Fibroblast of lung (primary cell): ENCODE results near the gene COA1. TPM values are rescaled to one million over a fixed set of nuclear protein-coding genes. Genes with fewer than 3 reads are reported as not detected.
A peak's percentile ranks its signal among the peaks of the same experiment; 100 is the strongest.

ENCODE experiments used
- DNase-seq, 2 donors: peaks; one replicate each; pipeline versions ENCODE4 v3.0.0 to v3.0.0-alpha.2; 2010; ENCODE audit warnings: low read depth in 2 of 2
- H2AFZ ChIP-seq: 2 replicates; pipeline ENCODE4 v1.5.1; 2012; ENCODE audit warnings: low read length, control low read depth, inconsistent platforms
- H3K27ac ChIP-seq: 2 replicates; pipeline ENCODE4 v1.5.1; 2011; ENCODE audit warnings: low read length, control low read depth; ENCODE audit not compliant: insufficient read depth
- H3K27me3 ChIP-seq: 2 replicates; pipeline ENCODE4 v1.5.1; 2011; ENCODE audit warnings: mild to moderate bottlenecking, low read length; ENCODE audit not compliant: control insufficient read depth, insufficient read depth
- H3K36me3 ChIP-seq: 2 replicates; pipeline ENCODE4 v1.5.1; 2011; ENCODE audit warnings: low read length; ENCODE audit not compliant: control insufficient read depth, insufficient read depth
- H3K4me1 ChIP-seq: 2 replicates; pipeline ENCODE4 v1.5.1; 2011; ENCODE audit warnings: low read length; ENCODE audit not compliant: control insufficient read depth, insufficient read depth; ENCODE audit errors: extremely low read depth
- H3K4me2 ChIP-seq: 2 replicates; pipeline ENCODE4 v1.5.1; 2011; ENCODE audit warnings: low read length, control low read depth; ENCODE audit not compliant: insufficient read depth; ENCODE audit errors: extremely low read depth
- H3K4me3 ChIP-seq, 4 experiments: fragments of 200-600 bp in 1 of 4; sonication (generic) in 1 of 4; replicated peaks in 1 of 4; 2 replicates each; pipeline ENCODE4 v1.5.1; 2011 to 2016; ENCODE audit warnings: low read length in 4 of 4, low read depth in 3 of 4, mild to moderate bottlenecking in 3 of 4, control low read depth in 2 of 4, inconsistent platforms in 1 of 4, mixed read lengths in 1 of 4; ENCODE audit not compliant: insufficient read depth in 1 of 4; ENCODE audit errors: control extremely low read depth in 1 of 4
- H3K79me2 ChIP-seq: 2 replicates; pipeline ENCODE4 v1.5.1; 2012; ENCODE audit warnings: mild to moderate bottlenecking, low read length, inconsistent platforms; ENCODE audit not compliant: control insufficient read depth, insufficient read depth
- H3K9ac ChIP-seq: 2 replicates; pipeline ENCODE4 v1.5.1; 2011; ENCODE audit warnings: mild to moderate bottlenecking, low read length, control low read depth; ENCODE audit not compliant: insufficient read depth
- H3K9me3 ChIP-seq: 2 replicates; pipeline ENCODE4 v1.5.1; 2012; ENCODE audit warnings: low read depth, low read length; ENCODE audit not compliant: control insufficient read depth, insufficient read depth
- H4K20me1 ChIP-seq: 2 replicates; pipeline ENCODE4 v1.5.1; 2011; ENCODE audit warnings: low read length; ENCODE audit not compliant: control insufficient read depth, insufficient read depth; ENCODE audit errors: extremely low read depth
- EZH2 ChIP-seq: IDR thresholded peaks from 2 replicates; pipeline ENCODE4 v1.5.1; 2012; ENCODE audit warnings: low read length, control low read depth, mild to moderate bottlenecking; ENCODE audit errors: missing control alignments
- polyA plus RNA-seq, 2 donors: library from polyadenylated mRNA; depleted of rRNA in 1 of 2; stranded (reverse) in 1 of 2; unstranded in 1 of 2; fragments of >200 nt; gene quantifications; 2 replicates each; pipeline ENCODE4 v1.2.1, GENCODE V29; 2011 to 2012; ENCODE audit warnings: missing spikeins in 1 of 2
- total RNA-seq: library from RNA; depleted of rRNA; stranded (reverse); fragments of >200 nt; gene quantifications from 2 replicates; pipeline ENCODE4 v1.2.1, GENCODE V29; 2014
- TF ChIP-seq, protein P1 (sequence below), 2 donors: IDR thresholded peaks in 1 of 2; conservative IDR thresholded peaks in 1 of 2; 1 replicate in 1 of 2; 2 replicates in 1 of 2; pipeline ENCODE4 v1.5.1; 2011 to 2012; ENCODE audit warnings: low read length in 2 of 2, control low read depth in 1 of 2, inconsistent platforms in 1 of 2, low read depth in 1 of 2, mild to moderate bottlenecking in 1 of 2

The COA1 gene
- total and polyA plus RNA-seq, 2 donors (not counting 1 experiment from before 2014, with no cell fraction given): 28.8 to 39.6 TPM

DNA sequence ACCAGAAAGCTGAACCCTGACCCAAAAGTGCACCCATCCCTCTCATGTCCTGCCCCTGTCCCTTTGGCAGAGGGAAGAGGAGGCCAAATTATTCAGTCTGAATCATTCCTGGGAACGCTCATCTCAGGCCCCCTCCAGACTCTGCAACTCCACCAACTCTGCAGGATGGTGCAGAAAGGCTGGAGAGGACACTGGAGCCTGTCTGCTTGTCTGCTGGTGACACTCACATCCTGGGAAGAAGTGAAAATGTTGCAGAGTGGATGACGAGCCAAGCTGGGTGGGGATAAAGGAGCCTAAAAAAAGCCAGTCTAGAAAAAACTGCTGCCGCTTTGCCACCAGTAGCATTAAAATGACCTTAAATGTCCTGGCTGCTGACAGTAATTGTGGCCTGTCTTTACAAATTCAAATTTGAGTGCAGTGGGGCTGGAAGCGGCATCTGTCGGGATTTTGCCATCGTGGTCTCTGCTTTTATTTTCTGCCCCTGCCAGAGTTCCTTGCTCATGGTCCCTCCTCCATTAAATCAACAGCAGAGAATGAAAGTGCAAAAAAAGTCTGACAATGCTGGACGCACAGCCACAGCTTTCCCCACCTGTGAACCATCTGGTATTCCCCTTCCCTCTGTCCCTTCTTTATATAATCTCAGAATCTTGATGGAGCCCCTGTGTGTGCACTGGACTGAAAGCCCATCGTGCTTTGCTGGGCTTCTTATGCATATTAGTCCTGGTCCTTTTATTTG is 82.6 kb downstream of the COA1 start:
- TF ChIP-seq, protein P1, sequence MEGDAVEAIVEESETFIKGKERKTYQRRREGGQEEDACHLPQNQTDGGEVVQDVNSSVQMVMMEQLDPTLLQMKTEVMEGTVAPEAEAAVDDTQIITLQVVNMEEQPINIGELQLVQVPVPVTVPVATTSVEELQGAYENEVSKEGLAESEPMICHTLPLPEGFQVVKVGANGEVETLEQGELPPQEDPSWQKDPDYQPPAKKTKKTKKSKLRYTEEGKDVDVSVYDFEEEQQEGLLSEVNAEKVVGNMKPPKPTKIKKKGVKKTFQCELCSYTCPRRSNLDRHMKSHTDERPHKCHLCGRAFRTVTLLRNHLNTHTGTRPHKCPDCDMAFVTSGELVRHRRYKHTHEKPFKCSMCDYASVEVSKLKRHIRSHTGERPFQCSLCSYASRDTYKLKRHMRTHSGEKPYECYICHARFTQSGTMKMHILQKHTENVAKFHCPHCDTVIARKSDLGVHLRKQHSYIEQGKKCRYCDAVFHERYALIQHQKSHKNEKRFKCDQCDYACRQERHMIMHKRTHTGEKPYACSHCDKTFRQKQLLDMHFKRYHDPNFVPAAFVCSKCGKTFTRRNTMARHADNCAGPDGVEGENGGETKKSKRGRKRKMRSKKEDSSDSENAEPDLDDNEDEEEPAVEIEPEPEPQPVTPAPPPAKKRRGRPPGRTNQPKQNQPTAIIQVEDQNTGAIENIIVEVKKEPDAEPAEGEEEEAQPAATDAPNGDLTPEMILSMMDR (conservative IDR thresholded peaks at IDR 0.05 in 1 of 2, IDR thresholded peaks at IDR 0.05 in 1 of 2; ENCODE audit: low read depth in 1 of 2, low read length in 2 of 2): no peak
- Histone ChIP-seq H3K4me3 (peak overlapping the region in 3 of 4 experiments; percentile 23 to 32 (median 29)), H2AFZ (no peak overlapping the region), H3K79me2 (peaks cover 2% of the 10 kb centered on the region), H4K20me1 (no peaks in the 10 kb centered on the region), H3K36me3 (peaks cover 2% of the 10 kb centered on the region), H3K27ac (peak overlapping the region; percentile 99), H3K27me3 (no peaks in the 10 kb centered on the region), H3K4me2 (peak overlapping the region; percentile 89), H3K4me1 (peaks cover 57% of the 10 kb centered on the region), H3K9ac (peak overlapping the region; percentile 76), H3K9me3 (no peaks in the 10 kb centered on the region)
- peak; percentile 41 to 70 for DNase-seq

DNA sequence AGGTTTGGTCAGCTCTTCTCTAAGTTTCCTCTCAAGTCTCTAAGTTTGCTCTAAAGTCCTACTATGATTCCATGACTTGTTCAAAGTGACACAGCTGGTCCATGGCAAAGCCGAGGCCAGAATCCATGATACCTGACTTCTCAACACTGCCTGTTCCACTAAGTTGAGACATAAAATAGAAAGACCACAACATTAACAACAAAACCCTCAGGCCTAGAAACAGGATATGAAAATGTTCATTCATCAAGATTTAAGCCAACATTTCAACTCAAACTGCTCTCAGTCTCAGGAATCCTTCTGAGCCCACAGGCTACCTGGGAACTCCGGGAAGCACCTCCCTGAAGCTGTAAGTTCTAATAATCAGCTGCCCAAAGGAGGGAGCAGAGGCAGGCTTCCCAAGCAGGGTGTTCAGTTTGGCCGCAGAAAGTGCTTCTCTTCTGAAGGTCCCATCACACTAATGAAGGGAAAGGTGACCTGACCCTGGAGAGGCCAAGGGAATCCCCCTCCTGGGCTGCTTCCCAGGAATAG is 83.6 kb downstream of the COA1 start:
- Histone ChIP-seq H3K27ac (peak overlapping the region; percentile 99), H3K4me1 (peaks cover 48% of the 10 kb centered on the region), H3K9ac (no peak overlapping the region), H3K27me3 (no peaks in the 10 kb centered on the region), H3K36me3 (peaks cover 4% of the 10 kb centered on the region), H4K20me1 (no peaks in the 10 kb centered on the region), H3K9me3 (no peaks in the 10 kb centered on the region), H3K79me2 (peaks cover 6% of the 10 kb centered on the region), H3K4me2 (peak overlapping the region; percentile 16), H2AFZ (no peak overlapping the region), H3K4me3 (no peak overlapping the region)
- peak in 1 of 2 donors; percentile 47 for DNase-seq
- TF ChIP-seq, protein P1 (conservative IDR thresholded peaks at IDR 0.05 in 1 of 2, IDR thresholded peaks at IDR 0.05 in 1 of 2; ENCODE audit: low read depth in 1 of 2, low read length in 2 of 2): no peak
- TF ChIP-seq EZH2: no peak

DNA sequence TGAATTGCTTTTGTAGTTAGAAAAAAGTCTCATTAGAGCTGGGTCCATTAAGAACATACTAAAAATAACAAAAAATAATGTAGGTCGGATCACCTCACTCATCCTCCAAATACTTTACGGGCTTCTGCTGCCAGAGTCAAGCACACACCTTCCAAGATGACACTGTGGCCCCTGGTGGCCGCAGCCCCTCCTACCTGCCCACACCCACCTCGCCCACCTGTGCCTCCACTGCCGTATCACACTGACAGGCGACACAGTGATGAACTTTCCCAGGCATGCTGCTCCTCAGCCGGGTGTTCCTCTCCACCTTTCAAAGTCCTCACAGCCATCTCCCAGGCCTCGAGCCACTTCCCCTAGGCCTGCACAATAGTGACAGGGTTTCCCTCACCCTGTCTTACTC is 85.5 kb downstream of the COA1 start:
- Histone ChIP-seq H3K36me3 (peaks cover 6% of the 10 kb centered on the region), H2AFZ (no peak overlapping the region), H3K9ac (no peak overlapping the region), H3K4me3 (no peak overlapping the region), H3K27me3 (no peaks in the 10 kb centered on the region), H3K4me1 (peaks cover 37% of the 10 kb centered on the region), H3K9me3 (no peaks in the 10 kb centered on the region), H3K79me2 (peaks cover 7% of the 10 kb centered on the region), H3K4me2 (no peak overlapping the region), H3K27ac (no peak overlapping the region), H4K20me1 (no peaks in the 10 kb centered on the region)
- DNase-seq: no peak
- TF ChIP-seq, protein P1 (conservative IDR thresholded peaks at IDR 0.05 in 1 of 2, IDR thresholded peaks at IDR 0.05 in 1 of 2; ENCODE audit: low read depth in 1 of 2, low read length in 2 of 2): no peak
- TF ChIP-seq EZH2: no peak
